ENCODE measurements around the gene P2RY14. TPM values are rescaled to one million over a fixed set of nuclear protein-coding genes. Genes with fewer than 3 reads are reported as not detected.

Gene P2RY14
- polyA plus RNA-seq, 1 donor (not counting 4 experiments of a cell fraction or from before 2014, with no cell fraction given), result not detected

DNA sequence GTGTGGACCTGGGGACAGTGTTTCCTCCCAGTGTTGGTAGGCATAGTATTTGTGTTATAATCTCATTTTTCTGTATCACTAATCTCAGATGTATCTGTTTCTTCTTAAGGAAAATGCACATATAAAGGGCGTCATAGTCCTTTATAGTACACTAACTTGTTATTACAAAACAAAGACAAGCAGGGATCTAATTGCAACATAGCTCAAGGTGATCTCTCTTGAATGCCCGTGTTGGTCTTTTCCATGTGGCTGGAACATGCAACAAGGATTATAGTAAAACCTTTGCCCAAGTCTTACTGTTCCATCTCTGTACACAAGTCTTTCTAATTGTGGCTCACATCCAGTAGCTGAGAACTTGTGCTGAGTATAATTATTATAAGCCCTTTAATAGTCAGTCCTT is 41.8 kb upstream of the P2RY14 start:
- dilution Hi-C loops (cut with MboI; ENCODE audit: extremely low pct_ligation_motif_present, low sequenced_read_pairs), result no loop called here
- H3K4me1 ChIP-seq (ENCODE audit: control insufficient read depth, extremely low read depth, insufficient read depth, low read length), result peaks cover 37% of the 10 kb centered on the region
- H3K27ac ChIP-seq (ENCODE audit: control insufficient read depth, insufficient read depth, low read length), result peak overlapping the region; percentile 98

DNA sequence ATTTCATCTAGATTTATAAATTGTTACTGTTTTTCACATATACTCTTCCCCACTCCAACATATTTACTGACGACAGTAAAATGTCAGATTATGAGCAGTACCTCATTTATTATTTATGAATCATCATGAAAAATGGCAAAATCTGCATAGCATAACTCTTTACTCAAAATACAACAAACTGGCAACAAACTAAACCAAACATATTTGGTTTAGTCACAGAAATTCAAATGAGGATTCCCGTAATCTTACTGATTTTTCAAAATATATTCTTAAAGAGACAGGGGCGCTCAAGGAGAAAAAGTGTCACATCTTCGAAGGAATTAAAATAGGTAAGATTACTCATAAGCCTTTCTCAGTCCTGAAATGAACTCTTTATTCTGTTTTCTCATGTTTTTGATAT is 41.3 kb upstream of the P2RY14 start:
- peak overlapping the region; percentile 70 for H2AFZ ChIP-seq (ENCODE audit: control insufficient read depth, low read length)
- dilution Hi-C loops (cut with MboI; ENCODE audit: extremely low pct_ligation_motif_present, low sequenced_read_pairs), result no loop called here
- FAIRE-seq, result peak; percentile 32

More for the DNA sequence above, 41.8 kb upstream of the P2RY14 start:
- Histone ChIP-seq H2AFZ (ENCODE audit: control insufficient read depth, low read length) (peak overlapping the region; percentile 70), H4K20me1 (ENCODE audit: control insufficient read depth, extremely low read depth, insufficient read depth, low read length) (no peaks in the 10 kb centered on the region), H3K27me3 (ENCODE audit: control insufficient read depth, extremely low read depth, insufficient read depth, low read length) (no peaks in the 10 kb centered on the region), H3K9me1 (ENCODE audit: control insufficient read depth, extremely low read depth, insufficient read depth, low read length) (no peaks in the 10 kb centered on the region), H3K79me2 (ENCODE audit: control insufficient read depth, insufficient read depth, low read length) (peaks cover 14% of the 10 kb centered on the region), H3K4me3 (ENCODE audit: control insufficient read depth in 2 of 3, extremely low read depth in 1 of 3, insufficient read depth in 2 of 3, low read depth in 1 of 3, low read length in 3 of 3) (peak overlapping the region in 2 of 3 experiments; percentile 56 to 60), H3K9ac (ENCODE audit: control insufficient read depth, extremely low read depth, insufficient read depth, low read length) (peak overlapping the region; percentile 74), H3K9me3 (ENCODE audit: control insufficient read depth, low read depth, low read length) (no peaks in the 10 kb centered on the region), H3K36me3 (ENCODE audit: control insufficient read depth in 2 of 2, extremely low read depth in 1 of 2, insufficient read depth in 2 of 2, low read length in 2 of 2) (no peaks in the 10 kb centered on the region), H3K4me2 (ENCODE audit: control insufficient read depth, extremely low read depth, insufficient read depth, low read depth, low read length) (peak overlapping the region; percentile 97)
- DNase-seq (ENCODE audit: low read depth, low spot score), result no peak
- peak; percentile 69 for FAIRE-seq
- TF ChIP-seq EZH2 (IDR thresholded peaks at IDR 0.05; ENCODE audit: low read length), result no peak
- TF ChIP-seq CTCF (optimal IDR thresholded peaks at IDR 0.05 in 1 of 3, IDR thresholded peaks at IDR 0.05 in 1 of 3, conservative IDR thresholded peaks at IDR 0.05 in 1 of 3; ENCODE audit: extremely low read depth in 1 of 3, insufficient read depth in 2 of 3, low read length in 3 of 3), result no peak

More for the DNA sequence above, 41.3 kb upstream of the P2RY14 start:
- Histone ChIP-seq H3K4me2 (ENCODE audit: control insufficient read depth, extremely low read depth, insufficient read depth, low read depth, low read length) (peak overlapping the region; percentile 97), H3K9ac (ENCODE audit: control insufficient read depth, extremely low read depth, insufficient read depth, low read length) (peak overlapping the region; percentile 74), H3K9me1 (ENCODE audit: control insufficient read depth, extremely low read depth, insufficient read depth, low read length) (no peaks in the 10 kb centered on the region), H3K27me3 (ENCODE audit: control insufficient read depth, extremely low read depth, insufficient read depth, low read length) (no peaks in the 10 kb centered on the region), H3K36me3 (ENCODE audit: control insufficient read depth in 2 of 2, extremely low read depth in 1 of 2, insufficient read depth in 2 of 2, low read length in 2 of 2) (peaks cover 0 to 3% of the 10 kb centered on the region in 2 experiments), H3K4me3 (ENCODE audit: control insufficient read depth in 2 of 3, extremely low read depth in 1 of 3, insufficient read depth in 2 of 3, low read depth in 1 of 3, low read length in 3 of 3) (peak overlapping the region in 2 of 3 experiments; percentile 56 to 60), H3K9me3 (ENCODE audit: control insufficient read depth, low read depth, low read length) (no peaks in the 10 kb centered on the region), H4K20me1 (ENCODE audit: control insufficient read depth, extremely low read depth, insufficient read depth, low read length) (no peaks in the 10 kb centered on the region), H3K4me1 (ENCODE audit: control insufficient read depth, extremely low read depth, insufficient read depth, low read length) (peaks cover 41% of the 10 kb centered on the region), H3K79me2 (ENCODE audit: control insufficient read depth, insufficient read depth, low read length) (peaks cover 19% of the 10 kb centered on the region), H3K27ac (ENCODE audit: control insufficient read depth, insufficient read depth, low read length) (peak overlapping the region; percentile 98)
- no peak for DNase-seq (ENCODE audit: low read depth, low spot score)
- TF ChIP-seq EZH2 (IDR thresholded peaks at IDR 0.05; ENCODE audit: low read length), result no peak
- TF ChIP-seq CTCF (optimal IDR thresholded peaks at IDR 0.05 in 1 of 3, IDR thresholded peaks at IDR 0.05 in 1 of 3, conservative IDR thresholded peaks at IDR 0.05 in 1 of 3; ENCODE audit: extremely low read depth in 1 of 3, insufficient read depth in 2 of 3, low read length in 3 of 3), result no peak
